LNCAP (cell line): ENCODE data around the gene UQCC2.

Experiments
- TF ChIP-seq, protein P1 (sequence below): fragments of 450-650 bp; IDR thresholded peaks from 2 replicates; pipeline ENCODE4 v1.5.1; 2017; ENCODE audit warnings: mild to moderate bottlenecking

Gene UQCC2

DNA sequence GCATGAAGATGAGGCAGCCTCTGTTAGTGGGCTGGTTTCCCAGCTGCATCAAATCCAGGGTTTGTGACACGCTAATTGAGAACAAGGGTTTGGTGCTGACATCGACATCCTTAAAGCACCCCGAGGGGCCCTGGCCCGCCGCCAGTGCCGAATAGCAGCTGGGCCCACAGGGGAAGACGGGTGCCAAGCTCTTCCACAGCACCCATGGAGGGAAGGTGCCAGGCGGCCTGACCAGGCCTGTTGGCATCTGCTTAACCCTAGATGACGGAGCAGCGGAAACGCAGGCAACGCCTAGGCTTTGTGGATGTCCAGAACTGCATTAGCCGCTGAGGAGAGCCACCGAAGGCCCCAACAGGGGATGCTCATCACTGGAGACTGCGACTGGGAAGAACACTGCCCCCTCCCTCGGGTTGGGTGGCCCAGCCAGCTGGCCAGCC lies 16.0 kb downstream of the UQCC2 start:
- TF ChIP-seq, protein P1, sequence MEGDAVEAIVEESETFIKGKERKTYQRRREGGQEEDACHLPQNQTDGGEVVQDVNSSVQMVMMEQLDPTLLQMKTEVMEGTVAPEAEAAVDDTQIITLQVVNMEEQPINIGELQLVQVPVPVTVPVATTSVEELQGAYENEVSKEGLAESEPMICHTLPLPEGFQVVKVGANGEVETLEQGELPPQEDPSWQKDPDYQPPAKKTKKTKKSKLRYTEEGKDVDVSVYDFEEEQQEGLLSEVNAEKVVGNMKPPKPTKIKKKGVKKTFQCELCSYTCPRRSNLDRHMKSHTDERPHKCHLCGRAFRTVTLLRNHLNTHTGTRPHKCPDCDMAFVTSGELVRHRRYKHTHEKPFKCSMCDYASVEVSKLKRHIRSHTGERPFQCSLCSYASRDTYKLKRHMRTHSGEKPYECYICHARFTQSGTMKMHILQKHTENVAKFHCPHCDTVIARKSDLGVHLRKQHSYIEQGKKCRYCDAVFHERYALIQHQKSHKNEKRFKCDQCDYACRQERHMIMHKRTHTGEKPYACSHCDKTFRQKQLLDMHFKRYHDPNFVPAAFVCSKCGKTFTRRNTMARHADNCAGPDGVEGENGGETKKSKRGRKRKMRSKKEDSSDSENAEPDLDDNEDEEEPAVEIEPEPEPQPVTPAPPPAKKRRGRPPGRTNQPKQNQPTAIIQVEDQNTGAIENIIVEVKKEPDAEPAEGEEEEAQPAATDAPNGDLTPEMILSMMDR = no peak

DNA sequence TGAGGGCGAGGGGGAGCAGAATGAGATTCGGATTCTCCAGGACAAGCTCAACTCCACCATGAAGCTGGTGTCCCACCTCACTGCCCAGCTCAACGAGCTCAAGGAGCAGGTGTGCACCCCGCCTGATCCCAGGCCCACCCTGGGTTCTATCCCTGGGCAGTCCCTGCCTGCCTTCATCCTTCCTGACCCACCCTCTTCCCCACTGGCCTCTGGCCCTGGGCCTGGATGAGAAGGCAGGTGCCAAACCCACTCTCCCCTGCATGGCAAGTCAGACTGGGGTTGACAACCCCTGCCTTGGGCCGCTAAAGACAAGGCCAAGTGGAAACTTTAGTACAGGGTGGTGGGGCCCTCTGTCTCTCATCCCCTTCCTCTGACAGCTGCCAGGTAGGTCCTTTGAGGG lies 16.5 kb downstream of the UQCC2 start:
- TF ChIP-seq, protein P1 = no peak

DNA sequence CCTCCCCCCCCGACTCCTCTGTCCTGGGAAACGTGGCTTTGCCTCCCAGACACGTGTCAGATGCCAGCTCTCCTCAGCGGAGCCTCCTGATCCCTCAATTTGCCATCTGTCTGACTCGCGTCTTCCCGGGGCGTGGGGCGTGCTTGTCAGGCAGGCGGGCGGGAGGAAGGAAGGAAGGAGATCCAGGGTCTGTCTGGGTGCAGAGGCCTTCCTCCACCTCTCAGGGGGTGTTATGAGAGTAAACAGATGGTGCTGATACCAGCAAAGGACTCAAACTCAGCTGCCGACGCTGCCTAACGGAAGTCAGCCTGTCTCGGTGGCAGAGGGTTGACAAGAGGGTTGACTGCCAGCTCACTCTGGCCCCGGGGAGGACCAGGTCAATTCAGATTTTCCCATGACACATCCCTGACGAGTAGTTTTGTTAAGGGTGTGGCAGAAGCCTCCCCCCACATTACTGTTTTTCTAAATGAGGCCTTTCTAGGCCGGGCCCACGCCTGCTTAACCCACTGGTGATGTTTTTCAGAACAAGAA lies 17.0 kb downstream of the UQCC2 start:
- TF ChIP-seq, protein P1 = no peak

DNA sequence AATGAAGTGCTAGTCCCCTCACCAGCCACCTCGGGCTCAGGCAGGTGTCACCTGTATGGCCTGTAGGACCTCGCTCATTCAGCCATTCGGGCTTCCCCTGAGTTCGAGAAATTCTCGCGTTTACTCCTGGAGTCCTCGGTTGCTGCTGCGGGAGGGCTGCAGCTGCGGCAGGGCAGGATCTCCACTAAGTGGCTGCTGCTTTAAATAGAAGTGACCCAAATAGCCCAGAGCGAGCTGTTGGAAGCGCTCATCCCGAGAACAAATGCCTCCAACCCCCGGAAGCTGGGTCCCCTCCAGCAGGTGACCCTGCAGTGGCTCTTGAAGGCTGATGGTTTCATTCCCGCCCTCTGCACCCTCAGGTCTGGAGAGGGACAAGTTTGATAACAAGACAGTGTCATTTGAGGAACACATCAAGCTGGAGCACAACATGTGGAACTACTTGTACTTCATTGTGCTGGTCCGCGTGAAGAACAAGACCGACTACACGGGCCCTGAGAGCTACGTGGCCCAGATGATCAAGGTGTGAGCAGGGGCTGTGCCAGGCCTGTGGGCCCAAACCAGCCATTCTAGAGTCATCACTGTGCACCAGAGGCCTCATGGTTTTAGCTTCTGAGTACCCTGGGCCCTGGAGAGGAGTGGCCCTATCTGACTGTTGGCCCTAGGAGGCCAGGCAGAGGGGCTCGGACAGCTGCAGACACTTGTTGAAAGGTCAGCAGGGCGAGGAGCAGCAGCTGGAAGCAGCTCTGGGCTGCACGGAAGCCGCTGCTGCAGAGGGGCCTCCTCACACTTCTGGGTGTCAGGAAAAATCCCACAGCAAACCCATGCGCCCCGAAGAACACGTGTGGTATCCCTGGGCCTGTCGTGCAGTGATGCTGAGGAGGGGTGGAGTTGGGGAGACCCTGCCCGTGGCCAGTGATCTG lies 18.1 kb downstream of the UQCC2 start:
- TF ChIP-seq, protein P1 = no peak

DNA sequence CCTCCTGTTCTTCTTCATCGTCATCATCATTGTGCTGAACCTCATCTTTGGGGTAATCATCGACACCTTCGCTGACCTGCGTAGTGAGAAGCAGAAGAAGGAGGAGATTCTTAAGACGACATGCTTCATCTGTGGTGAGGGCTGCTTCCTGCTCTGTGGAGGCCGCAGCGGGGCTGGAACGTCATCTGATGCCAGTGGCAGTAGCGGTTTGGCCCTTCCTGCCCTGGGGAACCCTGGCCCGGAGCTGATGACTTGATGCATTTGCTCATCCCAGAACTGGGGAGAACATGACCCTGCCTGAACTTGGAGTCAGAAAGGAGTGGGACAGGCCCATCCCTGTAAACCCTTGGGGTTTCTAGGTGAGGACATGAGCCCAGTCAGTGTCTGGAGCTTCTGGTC lies 18.7 kb downstream of the UQCC2 start:
- TF ChIP-seq, protein P1 = no peak

DNA sequence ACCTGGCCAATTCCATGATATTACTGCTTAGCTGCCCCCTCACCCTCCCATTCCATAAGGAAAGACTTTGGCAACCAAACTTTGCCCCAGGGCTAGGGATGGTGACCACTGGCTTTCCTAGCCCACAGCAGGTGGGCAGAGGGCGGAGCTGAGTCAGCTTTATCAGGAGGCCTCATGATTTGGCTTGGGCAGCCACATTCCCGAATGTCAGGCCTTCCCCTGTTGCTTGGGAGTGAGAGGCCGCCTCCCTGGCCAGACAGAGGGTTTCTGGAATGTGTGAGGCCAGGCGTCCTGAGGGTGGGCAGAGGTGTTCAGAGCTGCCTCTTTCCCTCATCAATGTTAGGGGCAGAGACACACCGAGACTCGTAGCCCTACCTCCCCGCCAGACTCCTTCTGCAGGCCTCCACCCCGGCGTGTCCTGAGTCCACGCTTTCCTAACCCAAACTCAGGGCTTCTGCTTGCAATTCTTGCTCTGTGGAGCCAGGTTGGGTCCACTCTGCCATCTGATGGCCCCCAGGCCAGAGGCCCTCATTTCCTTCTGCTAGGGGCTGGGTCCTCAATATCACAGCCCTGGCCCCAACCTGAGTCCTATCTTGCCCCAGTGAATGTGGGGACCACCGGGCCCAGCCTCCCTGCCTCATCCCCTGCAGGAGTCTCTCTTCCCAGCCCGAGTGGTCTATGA lies 19.3 kb downstream of the UQCC2 start:
- TF ChIP-seq, protein P1 = no peak

DNA sequence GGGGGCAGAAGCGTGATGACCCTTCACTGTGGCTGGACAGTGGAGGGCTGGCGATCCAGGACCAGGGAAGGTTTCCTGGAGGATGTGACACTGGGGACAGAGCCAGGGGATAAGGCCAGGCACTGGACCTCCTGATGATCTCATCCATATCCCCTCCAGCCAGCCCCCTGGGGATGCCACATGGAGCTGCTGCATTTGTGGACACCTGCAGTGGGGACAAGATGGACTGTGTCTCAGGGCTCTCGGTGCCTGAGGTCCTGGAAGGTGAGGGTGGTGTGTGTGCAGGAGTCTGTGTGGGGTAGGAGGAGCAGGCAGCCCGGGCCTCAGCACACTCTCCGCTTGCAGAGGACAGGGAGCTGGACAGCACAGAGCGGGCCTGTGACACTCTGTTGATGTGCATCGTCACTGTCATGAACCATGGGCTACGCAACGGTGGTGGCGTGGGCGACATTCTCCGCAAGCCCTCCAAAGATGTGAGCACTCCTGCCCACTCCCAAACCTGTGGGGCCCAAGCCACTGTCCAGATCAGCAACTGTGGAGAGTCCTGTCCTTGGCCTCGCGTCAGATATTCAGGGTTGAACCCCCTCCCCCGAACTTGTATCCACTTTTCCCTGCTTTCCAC lies 19.9 kb downstream of the UQCC2 start:
- TF ChIP-seq, protein P1 = no peak
